Erythroblast (primary cell): ENCODE results near the gene OGDH.

Source experiments
- GATA1 ChIP-seq: IDR thresholded peaks from 2 replicates; pipeline ENCODE4 v1.6.1; 2011; ENCODE audit warnings: low read depth, mild to moderate bottlenecking, control low read depth, low read length, moderate library complexity
- POLR2A ChIP-seq: IDR thresholded peaks from 2 replicates; pipeline ENCODE4 v1.6.1; 2011; ENCODE audit warnings: mild to moderate bottlenecking, low read length

DNA sequence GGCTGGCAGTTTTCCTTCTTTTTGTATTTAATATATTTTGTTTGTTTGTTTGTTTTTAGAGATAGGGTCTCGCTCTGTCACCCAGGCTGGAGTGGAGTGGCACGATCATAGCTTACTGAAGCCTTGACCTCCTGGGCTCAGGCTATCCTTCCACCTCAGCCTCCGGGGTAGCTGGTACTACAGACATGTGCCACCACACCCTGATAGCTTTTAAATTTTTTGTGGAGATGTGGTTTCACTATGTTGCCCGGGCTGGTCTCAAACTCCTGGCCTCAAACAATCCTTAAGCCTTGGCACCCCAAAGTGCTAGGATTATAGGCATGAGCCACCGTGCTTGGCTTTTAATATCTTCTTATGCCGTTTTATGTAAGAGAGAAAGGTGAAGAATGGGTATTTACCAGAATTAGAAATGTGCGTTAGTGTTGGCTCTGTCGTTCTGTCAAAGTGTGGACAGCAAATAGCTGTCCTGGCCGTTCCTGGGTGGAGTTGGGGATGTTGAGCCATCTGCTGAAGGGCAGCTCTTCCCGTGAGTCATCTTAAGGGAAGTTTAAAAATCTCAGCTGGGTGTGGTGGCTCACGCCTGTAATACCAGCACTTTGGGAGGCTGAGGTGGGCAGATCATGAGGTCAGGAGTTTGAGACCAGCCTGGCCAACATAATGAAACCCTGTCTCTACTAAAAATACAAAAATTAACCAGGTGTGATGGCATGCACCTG, 14.8 kb downstream of the OGDH start:
- no peak for TF ChIP-seq POLR2A
- no peak for TF ChIP-seq GATA1
